Caki2 (cell line): Measurements from ENCODE around the gene ADAMTSL2. TPM values are rescaled to one million over a fixed set of nuclear protein-coding genes. Genes with fewer than 3 reads are reported as not detected.

Source experiments
- DNase-seq: peaks from one replicate; pipeline ENCODE4 v3.0.0-alpha.2; 2015; ENCODE audit warnings: low read depth
- in situ Hi-C: cut with HindIII; loops from 2 replicates; pipeline ENCODE4 v1.10.0; 2016; ENCODE audit warnings: low sequenced_read_pairs, low pct_unique_long_range_greater_than_20kb, mixed read lengths
- total RNA-seq: library from RNA; depleted of rRNA; stranded (reverse); fragments of >200 nt; shearing (Covaris generic); gene quantifications from 2 replicates; pipeline ENCODE4 v1.2.3, GENCODE V29; 2014; ENCODE audit warnings: low replicate concordance

The ADAMTSL2 gene
- total RNA-seq, 1 experiment from 2014 or later = not detected

- DNase-seq = no peak
- in situ Hi-C loops = no loop called here
Measured at GRCh38 chr9:133576875-133577736, 42.6 kb downstream of the ADAMTSL2 start.

GRCh38 chr9:133577737-133578112, 43.2 kb downstream of the ADAMTSL2 start:
- in situ Hi-C loops = no loop called here
- no peak for DNase-seq

GRCh38 chr9:133578524-133579441, 44.3 kb downstream of the ADAMTSL2 start:
- DNase-seq = no peak
- in situ Hi-C loops = no loop called here

GRCh38 chr9:133579601-133580418, 45.3 kb downstream of the ADAMTSL2 start:
- no peak for DNase-seq
- in situ Hi-C loops = no loop called here

- in situ Hi-C loops = no loop called here
Measured at GRCh38 chr9:133580419-133580738, 45.9 kb downstream of the ADAMTSL2 start.

GRCh38 chr9:133581011-133581410, 46.5 kb downstream of the ADAMTSL2 start:
- no peak for DNase-seq
- in situ Hi-C loops = no loop called here

More at GRCh38 chr9:133580419-133580738, 45.9 kb downstream of the ADAMTSL2 start:
- DNase-seq = no peak

GRCh38 chr9:133581513-133582343, 47.2 kb downstream of the ADAMTSL2 start:
- in situ Hi-C loops = no loop called here

GRCh38 chr9:133582501-133583045, 48.1 kb downstream of the ADAMTSL2 start:
- in situ Hi-C loops = no loop called here
- no peak for DNase-seq

More at GRCh38 chr9:133581513-133582343, 47.2 kb downstream of the ADAMTSL2 start:
- DNase-seq = no peak

GRCh38 chr9:133583111-133583510, 48.6 kb downstream of the ADAMTSL2 start:
- no peak for DNase-seq
- in situ Hi-C loops = no loop called here

GRCh38 chr9:133583586-133583985, 49.1 kb downstream of the ADAMTSL2 start:
- in situ Hi-C loops = no loop called here
- no peak for DNase-seq

GRCh38 chr9:133584167-133584558, 49.7 kb downstream of the ADAMTSL2 start:
- in situ Hi-C loops = no loop called here
- DNase-seq = no peak

- in situ Hi-C loops = no loop called here
Measured at GRCh38 chr9:133584559-133585476, 50.3 kb downstream of the ADAMTSL2 start.

GRCh38 chr9:133585481-133586351, 51.2 kb downstream of the ADAMTSL2 start:
- in situ Hi-C loops = no loop called here
- no peak for DNase-seq

More at GRCh38 chr9:133584559-133585476, 50.3 kb downstream of the ADAMTSL2 start:
- DNase-seq = no peak

- no peak for DNase-seq
- in situ Hi-C loops = no loop called here
Measured at GRCh38 chr9:133587051-133587450, 52.5 kb downstream of the ADAMTSL2 start.

- no peak for DNase-seq
- in situ Hi-C loops = no loop called here
Measured at GRCh38 chr9:133587466-133587865, 53.0 kb downstream of the ADAMTSL2 start.
